GM12875 (cell line): ENCODE measurements around the gene GALNT15.

Source experiments
- H3K4me3 ChIP-seq: one replicate; pipeline ENCODE4 v1.5.1; 2011; ENCODE audit warnings: low read depth, low read length, control low read depth
- CTCF ChIP-seq: IDR thresholded peaks from 2 replicates; pipeline ENCODE4 v1.5.1; 2011; ENCODE audit warnings: low read depth, mild to moderate bottlenecking, control low read depth, inconsistent platforms, low read length, moderate library complexity, borderline replicate concordance; ENCODE audit not compliant: insufficient read depth

GALNT15 gene

DNA sequence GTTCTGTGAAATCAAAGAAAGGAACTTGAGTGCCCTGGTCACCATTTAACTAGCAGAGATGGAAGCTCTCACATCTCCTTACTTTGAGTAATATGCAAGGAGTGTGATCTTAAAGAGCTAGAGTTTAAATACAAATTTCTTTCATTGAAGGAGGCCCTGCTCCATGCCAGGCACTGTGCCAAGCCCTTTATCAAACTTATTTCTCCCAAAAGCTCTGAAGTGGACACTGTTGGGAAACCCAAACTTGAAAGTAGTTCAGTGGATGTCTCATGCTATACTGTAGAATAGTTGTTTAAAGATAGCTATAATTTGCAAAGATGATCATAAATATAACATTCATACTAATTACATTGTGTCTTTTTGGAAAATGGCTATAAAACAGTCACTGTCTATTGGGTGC, 17.1 kb downstream of the GALNT15 start:
- TF ChIP-seq CTCF: no peak
- no peak overlapping the region for H3K4me3 ChIP-seq

GRCh38 chr3:16192176-16192811, 17.8 kb downstream of the GALNT15 start:
- no peak overlapping the region for H3K4me3 ChIP-seq
- TF ChIP-seq CTCF: no peak

DNA sequence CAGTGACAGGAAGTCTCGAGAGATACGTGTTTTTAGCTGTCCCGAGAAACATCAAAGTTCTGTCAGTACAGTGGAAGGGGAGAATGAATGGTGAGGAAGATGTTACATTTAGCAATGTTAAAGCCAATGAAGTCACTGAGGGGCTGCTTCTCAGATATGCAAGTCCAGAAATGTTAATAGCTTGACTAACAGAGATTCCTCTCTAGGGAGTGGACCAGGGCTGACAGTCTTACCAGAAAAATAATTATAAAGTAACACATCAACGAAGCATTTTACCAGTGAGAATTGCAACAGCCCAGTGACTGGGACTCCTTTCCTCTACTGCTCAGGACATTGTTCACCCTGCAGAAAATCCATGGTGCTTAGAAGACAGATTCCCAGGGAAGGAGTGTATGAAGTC, 23.9 kb downstream of the GALNT15 start:
- TF ChIP-seq CTCF: no peak
- no peak overlapping the region for H3K4me3 ChIP-seq

DNA sequence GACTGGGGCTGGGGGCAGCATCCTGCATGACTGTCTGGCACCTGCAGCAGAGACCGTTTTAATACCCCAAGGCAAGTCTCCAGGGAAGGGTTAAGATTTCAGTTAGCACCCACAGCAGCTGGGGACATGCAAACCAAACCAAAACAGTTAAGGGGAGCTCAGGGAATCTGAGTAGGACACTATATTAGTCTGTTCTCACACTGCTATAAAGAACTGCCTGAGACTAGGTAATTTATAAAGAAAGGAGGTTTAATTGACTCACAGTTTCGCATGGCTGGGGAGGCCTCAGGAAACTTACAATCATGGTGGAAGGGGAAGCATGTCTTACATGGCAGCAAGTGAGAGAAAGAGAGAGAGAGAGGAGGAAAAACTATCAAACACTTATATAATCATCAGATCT, 25.3 kb downstream of the GALNT15 start:
- TF ChIP-seq CTCF: no peak
- no peak overlapping the region for H3K4me3 ChIP-seq

GRCh38 chr3:16200411-16200810, 25.9 kb downstream of the GALNT15 start:
- no peak overlapping the region for H3K4me3 ChIP-seq
- TF ChIP-seq CTCF: no peak

GRCh38 chr3:16203031-16203430, 28.6 kb downstream of the GALNT15 start:
- no peak for TF ChIP-seq CTCF

More at GRCh38 chr3:16203031-16203430, 28.6 kb downstream of the GALNT15 start:
- H3K4me3 ChIP-seq: no peak overlapping the region
